KMS-11 (cell line): ENCODE data around the gene SLC11A2.

Experiments
- H2AFZ ChIP-seq: fragments of 200-600 bp; sonication (generic); 2 replicates; pipeline ENCODE4 v1.6.1; 2016; ENCODE audit warnings: antibody characterized with exemption, mixed run types, low read depth
- H3K27ac ChIP-seq: fragments of 200-600 bp; sonication (generic); 2 replicates; pipeline ENCODE4 v1.6.1; 2016; ENCODE audit warnings: mild to moderate bottlenecking, mixed run types
- H3K27me3 ChIP-seq: fragments of 200-600 bp; sonication (generic); 2 replicates; pipeline ENCODE4 v1.6.1; 2017; ENCODE audit warnings: mild to moderate bottlenecking, low read depth, mixed run types, moderate library complexity; ENCODE audit not compliant: insufficient read depth
- H3K36me3 ChIP-seq: fragments of 200-600 bp; sonication (generic); 2 replicates; pipeline ENCODE4 v1.6.1; 2017; ENCODE audit warnings: mild to moderate bottlenecking, mixed run types; ENCODE audit not compliant: insufficient read depth
- H3K4me1 ChIP-seq: fragments of 200-600 bp; sonication (generic); 2 replicates; pipeline ENCODE4 v1.6.1; 2016; ENCODE audit warnings: mild to moderate bottlenecking, low read depth, mixed run types; ENCODE audit not compliant: poor library complexity, severe bottlenecking
- H3K4me2 ChIP-seq: fragments of 200-600 bp; sonication (generic); 2 replicates; pipeline ENCODE4 v1.7.0; 2016; ENCODE audit warnings: mild to moderate bottlenecking, mixed run types
- H3K4me3 ChIP-seq: fragments of 200-600 bp; sonication (generic); IDR thresholded peaks from 2 replicates; pipeline ENCODE4 v1.6.1; 2017; ENCODE audit warnings: low read depth, low read length, mixed read lengths; ENCODE audit not compliant: insufficient read depth
- H3K79me2 ChIP-seq: fragments of 200-600 bp; sonication (generic); 2 replicates; pipeline ENCODE4 v1.6.1; 2016; ENCODE audit warnings: low read depth, mixed run types; ENCODE audit not compliant: insufficient read depth
- H3K9ac ChIP-seq: fragments of 200-600 bp; sonication (generic); 2 replicates; pipeline ENCODE4 v1.6.1; 2016; ENCODE audit warnings: mild to moderate bottlenecking, mixed run types
- H4K20me1 ChIP-seq: fragments of 200-600 bp; sonication (generic); 2 replicates; pipeline ENCODE4 v1.6.1; 2016; ENCODE audit warnings: mild to moderate bottlenecking, mixed run types; ENCODE audit not compliant: insufficient read depth
- CTCF ChIP-seq: fragments of 200-600 bp; sonication (generic); conservative IDR thresholded peaks from 2 replicates; pipeline ENCODE4 v1.6.1; 2017; ENCODE audit warnings: low read depth, mild to moderate bottlenecking, antibody characterized with exemption, low read length, moderate library complexity, mixed read lengths

SLC11A2 gene

GRCh38 chr12:50991291-50991690 is 34.9 kb downstream of the SLC11A2 start:
- H3K27me3 ChIP-seq = no peaks in the 10 kb centered on the region
- H3K27ac ChIP-seq = no peak overlapping the region
- H3K4me1 ChIP-seq = peaks cover 17% of the 10 kb centered on the region
- no peak overlapping the region for H3K4me3 ChIP-seq
- H3K4me2 ChIP-seq = no peak overlapping the region
- H3K79me2 ChIP-seq = no peaks in the 10 kb centered on the region
- no peaks in the 10 kb centered on the region for H3K36me3 ChIP-seq
- no peak for TF ChIP-seq CTCF
- no peak overlapping the region for H2AFZ ChIP-seq
- H3K9ac ChIP-seq = no peak overlapping the region
- H4K20me1 ChIP-seq = no peaks in the 10 kb centered on the region

- Histone ChIP-seq H3K36me3 (no peaks in the 10 kb centered on the region), H3K4me1 (peaks cover 17% of the 10 kb centered on the region), H3K27me3 (no peaks in the 10 kb centered on the region), H3K27ac (no peak overlapping the region), H3K79me2 (no peaks in the 10 kb centered on the region), H4K20me1 (no peaks in the 10 kb centered on the region), H2AFZ (no peak overlapping the region), H3K4me3 (no peak overlapping the region), H3K4me2 (no peak overlapping the region), H3K9ac (no peak overlapping the region)
- TF ChIP-seq CTCF = no peak
Measured at GRCh38 chr12:50990791-50991190, 35.4 kb downstream of the SLC11A2 start.

DNA sequence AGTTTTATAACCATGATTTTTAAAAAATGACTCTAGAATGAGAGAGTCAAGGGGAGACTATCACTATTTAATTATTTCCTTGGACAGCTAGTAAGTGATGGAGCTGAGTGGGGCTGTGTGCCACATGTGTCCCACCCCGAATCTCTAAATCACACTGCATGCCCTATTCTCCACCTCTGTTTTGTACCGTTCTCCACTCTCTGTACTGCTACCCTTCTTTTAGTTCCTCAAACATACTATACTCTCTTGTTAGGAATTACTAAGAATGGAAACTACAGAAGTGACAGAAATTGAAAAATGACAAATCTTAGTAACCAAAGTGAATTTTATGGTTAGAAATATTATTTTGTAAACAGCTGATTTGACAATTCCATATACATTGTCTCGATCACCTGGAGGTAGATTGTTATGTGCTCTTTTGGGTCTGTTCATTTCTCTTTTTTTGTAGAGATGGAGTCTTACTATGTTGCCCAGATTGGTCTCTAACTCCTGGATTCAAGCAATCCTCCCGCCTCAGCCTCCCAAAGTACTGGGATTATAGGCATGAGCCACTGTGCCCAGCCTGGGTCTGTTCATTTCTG is 35.9 kb downstream of the SLC11A2 start:
- H2AFZ ChIP-seq = no peak overlapping the region
- H3K4me3 ChIP-seq = no peak overlapping the region
- H3K79me2 ChIP-seq = no peaks in the 10 kb centered on the region
- H3K27ac ChIP-seq = no peak overlapping the region
- no peak overlapping the region for H3K9ac ChIP-seq
- no peak overlapping the region for H3K4me2 ChIP-seq
- no peaks in the 10 kb centered on the region for H4K20me1 ChIP-seq
- no peak for TF ChIP-seq CTCF
- H3K36me3 ChIP-seq = no peaks in the 10 kb centered on the region
- no peaks in the 10 kb centered on the region for H3K27me3 ChIP-seq
- peaks cover 21% of the 10 kb centered on the region for H3K4me1 ChIP-seq

GRCh38 chr12:50988871-50989270 is 37.3 kb downstream of the SLC11A2 start:
- Histone ChIP-seq H3K36me3 (no peaks in the 10 kb centered on the region), H3K27me3 (no peaks in the 10 kb centered on the region), H3K9ac (no peak overlapping the region), H3K27ac (no peak overlapping the region), H3K4me3 (no peak overlapping the region), H3K4me1 (peaks cover 21% of the 10 kb centered on the region), H2AFZ (no peak overlapping the region), H3K79me2 (no peaks in the 10 kb centered on the region), H3K4me2 (no peak overlapping the region), H4K20me1 (no peaks in the 10 kb centered on the region)
- no peak for TF ChIP-seq CTCF
